ENCODE results near the gene SRGAP1.

DNA sequence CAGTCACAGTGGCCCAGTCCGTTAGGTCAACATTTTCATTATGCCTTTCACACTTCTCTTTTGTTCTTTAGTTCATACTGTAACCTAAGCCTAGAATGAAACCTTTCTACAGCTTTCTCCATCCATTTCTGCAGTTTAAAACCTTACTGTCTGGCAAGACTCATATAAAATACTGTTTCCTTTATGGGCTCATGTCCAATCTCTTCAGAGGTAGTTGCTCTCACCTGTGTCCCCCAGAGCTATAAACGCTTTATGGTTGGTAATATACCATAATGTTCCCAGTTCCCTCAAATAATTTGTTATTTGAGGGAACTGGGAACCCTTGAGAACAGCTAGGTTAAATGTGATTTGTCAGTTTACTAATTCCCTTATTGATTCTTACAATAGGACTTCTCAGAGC lies 83.0 kb downstream of the SRGAP1 start:
- no peak for TF ChIP-seq POLR2A (IDR thresholded peaks at IDR 0.05)
- no peak for TF ChIP-seq EP300 (IDR thresholded peaks at IDR 0.05)

Measured in gastroesophageal sphincter (tissue), 2 donors.